DND-41 (cell line): ENCODE results near the gene UGGT2.
A peak's percentile ranks its signal among the peaks of the same experiment; 100 is the strongest.

Source experiments
- ATAC-seq: fragments of 200-7000 bp; cut with Tn5 transposase; 3 replicates; pipeline ENCODE4 v1.9.1; 2021; ENCODE audit warnings: low read depth; ENCODE audit not compliant: insufficient read depth
- DNase-seq: peaks from one replicate; pipeline ENCODE4 v3.0.0-alpha.2; 2020
- H2AFZ ChIP-seq: 2 replicates; pipeline ENCODE4 v1.6.0; 2012; ENCODE audit warnings: low read depth, low read length
- H3K27ac ChIP-seq: 2 replicates; pipeline ENCODE4 v1.5.1; 2012; ENCODE audit warnings: low read length, inconsistent platforms
- H3K27me3 ChIP-seq: fragments of 200-600 bp; sonication (generic); 2 replicates; pipeline ENCODE4 v1.6.0; 2012; ENCODE audit warnings: low read length, mild to moderate bottlenecking, inconsistent platforms; ENCODE audit not compliant: insufficient read depth, poor library complexity
- H3K36me3 ChIP-seq: 2 replicates; pipeline ENCODE4 v1.5.1; 2012; ENCODE audit warnings: low read length, inconsistent platforms; ENCODE audit not compliant: insufficient read depth
- H3K4me1 ChIP-seq: 2 replicates; pipeline ENCODE4 v1.5.1; 2012; ENCODE audit warnings: mild to moderate bottlenecking, low read length; ENCODE audit not compliant: insufficient read depth
- H3K4me2 ChIP-seq: 2 replicates; pipeline ENCODE4 v1.6.0; 2012; ENCODE audit warnings: mild to moderate bottlenecking, moderate library complexity, low read length, inconsistent platforms; ENCODE audit not compliant: insufficient read depth
- H3K4me3 ChIP-seq, 2 experiments: fragments of 200-600 bp in 1 of 2; shearing (Covaris generic) in 1 of 2; 2 replicates each; pipeline ENCODE4 v1.5.1; 2012 to 2016; ENCODE audit warnings: inconsistent platforms in 2 of 2, low read length in 2 of 2, mild to moderate bottlenecking in 2 of 2, low read depth in 1 of 2, moderate library complexity in 1 of 2
- H3K79me2 ChIP-seq: 2 replicates; pipeline ENCODE4 v1.6.0; 2012; ENCODE audit warnings: low read length, inconsistent platforms; ENCODE audit not compliant: insufficient read depth
- H3K9ac ChIP-seq: 2 replicates; pipeline ENCODE4 v1.6.0; 2012; ENCODE audit warnings: low read depth, mild to moderate bottlenecking, inconsistent platforms, low read length, moderate library complexity
- H3K9me3 ChIP-seq: 2 replicates; pipeline ENCODE4 v1.5.1; 2012; ENCODE audit warnings: low read length, moderate library complexity, mild to moderate bottlenecking, inconsistent platforms; ENCODE audit not compliant: insufficient read depth, severe bottlenecking
- H4K20me1 ChIP-seq: 2 replicates; pipeline ENCODE4 v1.6.0; 2012; ENCODE audit warnings: low read length; ENCODE audit not compliant: insufficient read depth
- CTCF ChIP-seq: IDR thresholded peaks from 2 replicates; pipeline ENCODE4 v1.5.1; 2012; ENCODE audit warnings: borderline replicate concordance, low read length, moderate library complexity, mild to moderate bottlenecking; ENCODE audit not compliant: poor library complexity, severe bottlenecking; ENCODE audit errors: extremely low read depth
- EZH2 ChIP-seq: IDR thresholded peaks from 3 replicates; pipeline ENCODE4 v1.6.1; 2012; ENCODE audit warnings: borderline replicate concordance, low read depth, mild to moderate bottlenecking, moderate library complexity, low read length, inconsistent platforms; ENCODE audit not compliant: severe bottlenecking

Gene UGGT2

GRCh38 chr13:96025283-96025682 lies 27.9 kb downstream of the UGGT2 start:
- Histone ChIP-seq H3K4me1 (no peaks in the 10 kb centered on the region), H3K27ac (no peak overlapping the region), H3K36me3 (no peaks in the 10 kb centered on the region), H3K79me2 (no peaks in the 10 kb centered on the region), H2AFZ (no peak overlapping the region), H3K9ac (no peak overlapping the region), H4K20me1 (no peaks in the 10 kb centered on the region), H3K27me3 (no peaks in the 10 kb centered on the region), H3K9me3 (no peaks in the 10 kb centered on the region), H3K4me3 (no peak overlapping the region), H3K4me2 (no peak overlapping the region)
- no peak for DNase-seq
- ATAC-seq: no peak
- TF ChIP-seq EZH2 (no peak), CTCF (no peak)

GRCh38 chr13:96020931-96021330 lies 32.3 kb downstream of the UGGT2 start:
- DNase-seq (no peak), ATAC-seq (no peak)
- H3K4me1 ChIP-seq: no peaks in the 10 kb centered on the region
- H3K9me3 ChIP-seq: peaks cover 3% of the 10 kb centered on the region
- no peak overlapping the region for H3K9ac ChIP-seq
- no peak overlapping the region for H3K4me2 ChIP-seq
- H4K20me1 ChIP-seq: no peaks in the 10 kb centered on the region
- no peak overlapping the region for H2AFZ ChIP-seq
- no peaks in the 10 kb centered on the region for H3K79me2 ChIP-seq
- no peaks in the 10 kb centered on the region for H3K36me3 ChIP-seq
- no peak overlapping the region for H3K4me3 ChIP-seq
- no peaks in the 10 kb centered on the region for H3K27me3 ChIP-seq
- no peak overlapping the region for H3K27ac ChIP-seq
- TF ChIP-seq CTCF (no peak), EZH2 (no peak)

GRCh38 chr13:96020155-96020575 lies 33.0 kb downstream of the UGGT2 start:
- Histone ChIP-seq H3K9ac (no peak overlapping the region), H3K4me2 (no peak overlapping the region), H3K27me3 (no peaks in the 10 kb centered on the region), H3K79me2 (no peaks in the 10 kb centered on the region), H3K36me3 (no peaks in the 10 kb centered on the region), H3K4me3 (no peak overlapping the region), H4K20me1 (no peaks in the 10 kb centered on the region), H3K4me1 (no peaks in the 10 kb centered on the region), H2AFZ (no peak overlapping the region), H3K9me3 (peaks cover 3% of the 10 kb centered on the region), H3K27ac (no peak overlapping the region)
- peak; percentile 7 for DNase-seq
- peak; percentile 53; the same call in 1 of the 3 replicates for ATAC-seq
- TF ChIP-seq EZH2: no peak
- peak; percentile 64 for TF ChIP-seq CTCF

GRCh38 chr13:96018135-96018534 lies 35.1 kb downstream of the UGGT2 start:
- no peaks in the 10 kb centered on the region for H3K36me3 ChIP-seq
- no peak overlapping the region for H3K4me3 ChIP-seq
- H2AFZ ChIP-seq: no peak overlapping the region
- H3K79me2 ChIP-seq: no peaks in the 10 kb centered on the region
- H3K9me3 ChIP-seq: peaks cover 3% of the 10 kb centered on the region
- no peak for DNase-seq
- H3K27ac ChIP-seq: no peak overlapping the region
- H3K9ac ChIP-seq: no peak overlapping the region
- ATAC-seq: no peak
- TF ChIP-seq EZH2: no peak
- TF ChIP-seq CTCF: no peak
- H3K4me2 ChIP-seq: no peak overlapping the region
- no peaks in the 10 kb centered on the region for H4K20me1 ChIP-seq
- no peaks in the 10 kb centered on the region for H3K27me3 ChIP-seq
- no peaks in the 10 kb centered on the region for H3K4me1 ChIP-seq
